SIG-M5 (cell line): ENCODE data around the gene KNDC1.
"Not testable (repeated sequence)": the region's sequence is repeated elsewhere in the genome, so short reads cannot be mapped to it uniquely, and the experiment has no call there.

ENCODE experiments used
- DNase-seq: peaks from one replicate; lab custom pipeline; 2025; lab: John Stamatoyannopoulos, UW

KNDC1 gene

DNA sequence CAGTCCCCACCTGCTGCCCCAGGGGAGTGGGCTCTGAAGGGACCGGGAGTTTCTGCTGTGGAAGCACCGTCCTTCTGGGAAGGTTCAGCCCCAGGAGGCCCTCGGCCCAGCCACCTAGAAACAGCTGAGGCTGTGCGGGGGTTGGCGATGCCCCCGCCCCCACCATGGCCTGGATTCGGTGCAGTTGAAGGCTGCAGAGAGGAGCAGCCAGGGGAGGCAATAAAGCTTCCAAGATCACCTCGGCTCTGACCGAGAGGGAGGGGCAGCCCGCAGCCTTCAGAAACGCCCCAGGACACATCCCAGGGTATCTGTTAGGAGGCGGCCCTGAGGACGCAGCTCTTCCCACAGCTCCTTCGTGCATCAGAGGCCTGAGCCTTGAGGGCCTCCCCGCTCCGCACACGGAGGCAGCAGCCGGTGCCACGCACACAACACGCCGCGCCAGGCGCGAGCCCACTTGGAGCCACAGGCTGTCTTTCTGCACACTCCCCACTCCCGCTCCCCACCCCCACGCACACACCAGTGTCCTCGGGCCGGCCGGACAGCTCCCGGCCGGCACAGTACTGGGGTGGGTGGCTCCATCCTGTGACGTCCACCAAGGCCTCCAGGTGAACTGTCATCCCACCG lies 1.6 kb downstream of the KNDC1 start:
- DNase-seq, result no peak

DNA sequence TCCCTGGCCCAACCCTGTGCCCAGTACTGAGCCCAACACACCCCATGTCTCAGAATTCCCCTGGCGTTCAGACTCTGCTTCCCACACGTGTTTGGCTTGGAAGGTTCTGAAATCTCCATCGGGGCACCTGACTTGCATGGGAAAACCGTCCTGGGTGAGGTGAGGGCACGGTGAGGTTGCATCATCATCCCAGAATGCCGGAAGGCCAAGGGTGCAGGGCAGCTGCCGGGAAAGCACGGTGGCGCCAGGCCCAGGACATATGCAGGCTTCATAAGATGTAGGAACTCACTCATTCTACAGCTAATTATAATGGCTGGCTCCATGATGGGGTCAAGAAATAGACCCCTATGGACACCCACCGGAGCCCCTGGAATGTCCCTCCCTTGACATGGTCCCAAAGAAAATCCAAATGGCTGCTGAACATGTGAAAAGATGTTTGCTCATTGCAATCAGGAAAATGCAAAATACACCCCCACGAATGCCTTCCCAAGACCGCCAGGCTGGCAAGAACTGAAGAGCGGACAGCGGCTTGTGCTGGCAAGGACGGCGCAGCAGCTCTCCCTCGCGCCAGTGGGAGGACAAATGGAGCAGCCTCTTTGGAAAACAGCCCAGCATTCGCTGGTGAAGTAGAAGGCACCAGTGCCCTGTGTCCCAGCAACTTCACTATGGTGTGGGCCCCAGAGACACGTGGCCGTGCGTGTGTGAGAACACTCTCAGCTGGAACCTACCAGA lies 2.3 kb downstream of the KNDC1 start:
- DNase-seq, result no peak

- DNase-seq, result no peak
Observed at GRCh38 chr10:133162910-133163856, 3.2 kb downstream of the KNDC1 start.

DNA sequence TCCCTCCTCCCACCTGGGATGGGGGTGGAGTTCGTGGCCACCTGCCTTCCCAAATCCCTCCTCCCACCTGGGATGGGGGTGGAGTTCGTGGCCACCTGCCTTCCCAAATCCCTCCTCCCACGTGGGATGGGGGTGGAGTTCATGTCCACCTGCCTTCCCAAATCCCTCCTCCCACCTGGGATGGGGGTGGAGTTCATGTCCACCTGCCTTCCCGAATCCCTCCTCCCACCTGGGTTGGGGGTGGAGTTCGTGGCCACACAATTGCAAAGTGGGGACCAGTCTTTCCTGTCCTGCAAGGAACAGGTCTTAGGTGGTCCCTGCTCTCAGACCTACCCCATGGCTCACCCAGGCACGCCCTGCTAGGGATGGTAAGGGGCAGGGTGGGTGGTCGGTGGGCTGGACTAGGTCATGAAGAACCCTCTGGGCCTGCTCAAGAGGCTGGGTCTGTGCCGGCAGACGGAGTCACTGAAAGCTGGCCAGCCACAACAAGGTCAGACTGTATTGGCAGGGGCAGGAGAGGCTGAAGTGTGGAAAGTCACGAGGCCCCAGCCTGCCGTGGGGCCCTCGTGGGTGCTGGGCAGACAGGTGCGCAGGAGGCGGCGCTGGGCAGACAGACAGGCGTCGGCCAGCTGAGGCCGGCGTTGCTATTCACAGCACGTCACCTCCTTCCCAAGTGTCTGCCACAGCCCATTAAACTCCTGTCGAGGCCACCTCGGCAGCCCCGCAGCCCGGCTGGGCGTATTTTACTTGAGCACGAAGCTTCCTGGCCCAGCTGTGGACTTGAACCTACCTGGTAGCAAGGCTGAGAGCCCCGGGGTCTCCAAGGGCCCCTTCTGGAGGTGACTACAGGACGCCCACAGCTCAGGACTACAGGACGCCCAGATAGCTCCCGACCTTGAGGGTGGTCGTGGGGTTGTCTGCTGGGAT lies 4.1 kb downstream of the KNDC1 start:
- DNase-seq, result no peak

GRCh38 chr10:133164816-133165555 lies 5.0 kb downstream of the KNDC1 start:
- DNase-seq, result no peak

DNA sequence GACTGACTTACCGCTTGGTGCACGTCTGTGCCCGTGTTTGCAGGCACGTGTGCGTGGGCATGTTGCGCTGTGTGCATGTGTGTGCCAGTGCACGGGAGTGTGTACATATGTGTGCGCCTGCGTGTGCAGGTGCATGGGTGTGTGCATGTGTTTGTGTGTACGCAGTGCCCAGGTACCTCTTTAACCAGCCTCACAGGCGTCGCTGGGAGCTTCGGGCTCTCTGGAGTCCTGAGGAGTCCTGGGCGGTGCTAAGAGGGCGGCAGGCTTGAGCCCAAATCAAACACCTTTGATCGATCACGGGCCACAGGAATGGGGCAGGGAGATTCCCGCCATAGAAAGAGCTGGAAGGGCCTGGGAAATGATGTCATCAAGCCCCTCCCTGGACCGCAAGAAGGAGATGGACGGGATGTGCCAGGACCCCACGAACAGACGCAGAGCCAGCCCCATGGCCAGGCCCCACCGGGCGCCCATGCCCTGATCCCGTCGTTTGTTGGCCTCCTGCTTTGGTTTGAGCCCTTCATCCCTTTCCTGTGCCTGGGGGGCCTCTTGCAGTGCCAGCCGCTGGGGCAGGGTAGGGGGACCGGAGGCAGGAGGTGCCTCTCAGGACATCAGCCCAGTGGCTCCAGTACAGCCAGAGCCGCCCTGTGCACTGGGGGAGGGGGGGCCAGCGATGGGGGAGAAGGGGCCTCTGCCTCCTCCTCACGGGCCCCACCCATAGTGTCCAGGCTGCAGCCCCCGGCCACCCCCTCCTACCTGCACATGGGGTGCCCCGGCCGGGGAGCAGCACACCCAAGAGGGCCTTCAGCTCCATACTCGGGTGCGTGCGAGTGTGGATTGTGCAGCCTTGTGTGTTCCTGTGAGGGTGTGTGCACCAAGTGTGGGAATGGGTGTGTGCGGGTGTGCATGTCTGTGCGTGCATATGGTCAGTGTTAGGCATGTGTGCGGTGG lies 5.8 kb downstream of the KNDC1 start:
- DNase-seq, result no peak

- DNase-seq, result no peak
Observed at GRCh38 chr10:133166504-133166827, 6.4 kb downstream of the KNDC1 start.

DNA sequence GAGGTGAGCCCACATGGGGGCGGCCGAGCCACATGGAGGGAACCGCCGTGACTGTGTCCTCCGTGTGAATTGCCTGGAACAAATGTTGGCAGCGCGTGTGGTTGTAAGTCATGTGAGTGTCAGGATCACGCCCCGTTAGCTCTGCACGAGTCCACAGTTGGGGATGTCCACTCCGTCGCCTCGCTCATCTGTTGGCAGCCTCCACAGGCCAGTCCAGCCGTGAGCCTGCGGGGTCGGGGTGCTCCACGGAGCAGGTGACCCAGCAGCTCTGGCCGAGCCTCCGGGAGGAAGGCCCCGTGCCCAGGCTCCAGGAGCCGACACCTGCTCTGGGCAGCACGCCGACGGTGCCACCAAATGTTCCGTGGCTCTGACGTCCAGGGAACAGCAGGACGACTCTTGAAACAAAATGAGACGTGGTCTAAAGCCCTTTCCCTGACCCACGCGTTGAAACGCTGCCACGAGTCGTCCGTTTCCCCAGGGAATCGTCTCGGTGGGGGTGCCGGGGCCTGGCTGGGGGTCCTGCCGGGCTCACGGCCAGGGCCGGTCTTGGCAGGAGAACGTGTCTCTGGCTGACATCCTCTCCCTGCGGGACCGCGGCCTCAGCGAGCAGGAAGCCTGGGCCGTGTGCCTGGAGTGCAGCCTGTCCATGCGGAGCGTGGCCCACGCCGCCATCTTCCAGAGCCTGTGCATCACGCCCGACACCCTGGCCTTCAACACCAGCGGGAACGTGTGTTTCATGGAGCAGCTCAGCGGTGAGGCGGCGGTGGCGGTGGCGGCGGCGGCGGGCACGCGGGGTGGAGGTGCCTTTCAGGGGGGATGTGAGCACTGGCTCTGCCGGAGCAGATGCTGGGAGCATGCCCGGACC lies 7.0 kb downstream of the KNDC1 start:
- DNase-seq, result no peak

- no peak for DNase-seq
Observed at GRCh38 chr10:133167693-133168616, 7.9 kb downstream of the KNDC1 start.

- no peak for DNase-seq
Observed at GRCh38 chr10:133168617-133169031, 8.6 kb downstream of the KNDC1 start.

DNA sequence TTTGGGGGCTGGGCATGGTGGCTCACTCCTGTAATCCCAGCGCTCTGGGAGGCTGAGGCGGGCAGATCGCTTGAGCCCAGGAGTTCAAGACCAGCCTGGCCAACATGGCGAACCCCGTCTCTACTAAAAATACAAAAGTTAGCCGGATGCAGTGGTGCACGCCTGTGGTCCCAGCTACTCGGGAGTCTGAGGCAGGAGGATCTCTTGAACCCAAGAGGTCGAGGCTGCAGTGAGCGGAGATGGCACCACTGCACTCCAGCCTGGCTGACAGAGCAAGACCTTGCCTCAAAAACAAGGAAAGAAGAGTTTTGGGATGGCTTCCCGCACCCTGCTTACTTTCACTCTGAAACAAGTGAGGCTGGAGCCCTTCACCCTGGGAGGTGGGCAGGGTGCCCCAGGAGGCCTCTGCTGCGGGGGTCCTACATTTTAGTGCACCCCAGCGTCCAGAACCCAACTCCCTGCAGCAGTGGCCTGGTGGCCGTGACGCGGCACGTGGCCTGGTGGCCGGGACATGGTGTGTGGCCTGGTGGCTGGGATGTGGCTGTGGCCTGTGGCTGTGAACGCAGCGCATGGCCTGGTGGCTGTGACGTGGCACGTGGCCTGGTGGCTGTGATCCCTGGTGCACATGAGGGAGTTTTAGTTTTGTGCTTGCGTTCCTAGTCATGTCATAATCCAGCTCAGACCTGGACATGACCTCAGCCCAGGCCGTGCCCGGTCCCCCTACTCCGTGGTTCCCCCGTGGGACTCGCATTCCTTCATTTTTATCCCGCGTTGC lies 9.3 kb downstream of the KNDC1 start:
- no peak for DNase-seq

GRCh38 chr10:133170092-133170491 lies 10.1 kb downstream of the KNDC1 start:
- DNase-seq, result no peak

DNA sequence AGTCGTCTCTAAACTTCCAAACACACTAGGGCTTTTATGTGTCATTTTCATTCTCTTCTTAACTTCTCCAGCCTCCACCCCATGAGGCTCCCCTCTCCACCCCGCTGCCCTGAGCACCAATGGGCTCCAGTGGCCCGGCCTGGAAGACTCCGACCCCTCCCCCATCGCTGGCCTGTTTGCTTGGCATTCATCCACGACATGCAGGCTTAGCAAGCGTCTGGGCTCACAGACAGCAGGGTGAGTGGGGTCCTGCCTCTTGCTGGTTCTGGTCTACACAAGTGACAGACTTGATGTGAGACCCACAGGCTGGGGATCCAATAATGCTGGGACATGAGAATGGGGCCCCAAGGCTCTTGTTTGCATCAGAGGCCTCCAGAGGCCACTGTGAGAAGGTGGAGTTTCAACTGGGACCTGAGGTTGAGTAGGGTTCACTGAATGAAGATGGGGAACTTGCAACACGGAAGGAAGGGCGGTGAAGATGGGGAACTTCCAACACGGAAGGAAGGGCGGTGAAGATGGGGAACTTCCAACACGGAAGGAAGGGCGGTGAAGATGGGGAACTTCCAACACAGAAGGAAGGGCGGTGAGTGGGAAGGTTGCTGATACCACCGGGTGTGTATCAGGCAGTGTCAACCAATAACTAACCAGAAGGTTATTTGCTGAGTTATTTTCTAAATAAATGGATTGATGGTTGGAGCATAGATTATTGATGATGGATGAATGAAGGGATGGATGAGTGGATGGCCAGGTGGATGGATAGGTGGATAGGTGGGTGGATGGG lies 14.0 kb downstream of the KNDC1 start:
- DNase-seq, result no peak

DNA sequence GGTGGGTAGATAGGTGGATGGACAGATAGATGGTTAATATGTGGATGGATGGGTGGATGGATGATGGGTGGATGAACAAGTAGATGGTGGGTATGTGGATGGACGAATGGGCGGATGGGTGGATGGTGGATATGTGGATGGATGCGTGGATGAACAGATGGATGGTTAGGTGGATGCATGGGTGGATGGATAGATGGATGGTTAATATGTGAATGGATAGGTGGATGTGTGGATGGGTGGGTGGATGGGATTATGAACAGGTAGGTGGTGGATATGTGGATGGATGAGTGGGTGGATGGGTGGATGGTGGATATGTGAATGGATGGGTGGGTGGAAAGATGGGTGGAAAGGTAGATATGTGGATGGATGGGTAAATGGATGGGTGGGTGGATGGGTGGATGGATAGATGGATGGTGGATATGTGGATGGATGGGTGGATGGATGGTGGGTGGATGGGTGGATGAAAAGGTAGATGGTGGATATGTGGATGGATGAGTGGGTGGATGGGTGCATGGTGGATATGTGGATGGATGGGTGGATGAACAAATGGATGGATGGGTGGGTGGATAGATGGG lies 14.8 kb downstream of the KNDC1 start:
- no peak for DNase-seq

DNA sequence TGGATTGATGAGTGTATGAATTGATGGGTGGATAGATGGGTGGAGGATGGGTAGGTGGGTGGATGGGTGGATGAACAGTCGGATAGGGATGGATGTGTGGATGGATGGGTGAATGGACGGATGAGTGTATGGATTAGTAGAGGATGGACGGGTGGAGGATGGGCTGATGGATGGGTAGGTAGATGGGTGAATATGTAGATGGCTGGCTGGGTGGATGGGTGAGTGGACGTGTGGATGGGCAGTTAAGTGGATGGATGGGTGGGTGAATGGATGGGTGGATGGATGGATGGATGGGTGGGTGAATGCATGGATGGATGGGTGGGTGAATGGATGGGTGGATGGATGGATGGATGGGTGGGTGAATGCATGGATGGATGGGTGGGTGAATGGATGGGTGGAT lies 15.6 kb downstream of the KNDC1 start:
- not testable (repeated sequence) for DNase-seq

DNA sequence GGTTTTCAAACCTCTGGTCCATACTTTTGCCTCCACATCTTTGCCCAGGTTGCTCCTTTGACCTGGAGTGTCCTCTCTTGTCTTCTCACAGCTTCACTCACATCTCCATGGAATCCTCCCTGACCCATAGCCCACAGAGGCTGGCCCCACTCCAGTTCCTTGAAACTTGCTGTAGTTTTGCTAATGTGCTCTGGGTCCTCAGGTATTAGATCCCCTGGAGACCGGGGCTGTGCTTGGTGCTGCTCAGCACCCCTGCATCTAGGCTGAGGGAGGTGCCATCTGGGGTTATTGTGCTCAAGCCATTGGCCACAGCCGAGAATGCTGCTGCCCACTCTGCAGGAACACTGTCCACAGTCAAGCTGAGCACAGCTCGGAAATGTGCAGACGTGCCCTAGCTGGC lies 16.5 kb downstream of the KNDC1 start:
- no peak for DNase-seq
